Activated naive CD8-positive, alpha-beta T cell treated with anti-CD3 and anti-CD28 coated beads, Interleukin-2, amount 50 U/mL, for 16 hours (primary cell): Measurements from ENCODE around the gene RAC3.
A peak's percentile ranks its signal among the peaks of the same experiment; 100 is the strongest.

ENCODE experiments used
- DNase-seq: peaks from one replicate; pipeline ENCODE4 v3.0.0-alpha.2; 2020; ENCODE audit warnings: low read depth, low spot score

The RAC3 gene

DNA sequence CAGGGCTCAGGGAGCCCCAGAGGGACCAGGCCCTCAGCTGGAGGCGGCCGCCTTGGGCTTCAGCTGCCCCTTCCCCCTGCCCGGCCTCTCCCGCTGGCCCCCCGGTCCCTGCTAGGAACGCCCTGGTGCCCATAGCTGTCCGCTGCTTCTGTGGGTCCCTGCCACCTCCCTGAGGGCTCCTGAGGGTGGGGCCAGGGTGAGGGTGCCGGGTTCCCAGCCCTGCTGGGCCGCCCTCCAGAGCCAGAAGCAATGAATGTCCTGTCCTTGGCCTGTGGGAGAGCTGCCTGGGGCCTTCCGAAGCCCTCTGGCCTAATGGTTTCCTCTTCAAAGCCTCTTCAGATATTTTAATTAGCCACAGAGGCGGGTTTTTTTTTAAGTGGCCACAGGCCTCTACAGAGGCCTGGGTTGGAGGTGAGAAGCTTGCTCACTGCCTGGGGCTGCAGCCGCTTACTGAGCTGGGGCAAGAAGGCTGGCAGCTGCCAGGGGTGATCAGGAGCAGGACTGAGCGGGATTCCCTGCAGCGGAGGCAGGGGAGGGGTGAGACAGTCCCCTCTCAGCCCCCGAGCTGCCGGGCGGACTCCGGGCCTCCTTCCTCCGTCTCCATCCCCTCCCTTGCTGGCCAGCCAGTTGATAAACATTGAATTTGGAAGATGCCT, 18.7 kb upstream of the RAC3 start:
- DNase-seq, result no peak

DNA sequence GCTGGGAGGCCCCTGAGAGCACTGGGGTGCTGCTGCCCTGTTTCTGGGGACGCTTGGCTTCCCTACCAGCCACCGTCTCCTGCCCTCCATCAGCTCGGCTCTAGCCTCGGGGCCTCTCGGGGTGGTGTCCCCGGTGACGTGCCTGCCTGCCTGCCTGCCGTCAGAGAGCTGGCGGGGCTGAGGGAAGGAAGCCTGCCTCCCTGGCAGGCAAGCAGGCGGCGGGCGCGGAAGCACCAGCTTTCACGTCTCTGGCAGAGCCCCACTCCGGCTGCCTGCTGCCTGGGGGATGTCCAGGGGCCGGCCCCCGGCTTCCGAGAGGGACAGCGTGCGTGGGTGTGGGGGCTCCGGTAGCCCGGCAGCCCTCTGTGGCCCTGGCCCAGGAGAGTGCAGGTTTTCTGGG, 18.1 kb upstream of the RAC3 start:
- DNase-seq, result no peak

DNA sequence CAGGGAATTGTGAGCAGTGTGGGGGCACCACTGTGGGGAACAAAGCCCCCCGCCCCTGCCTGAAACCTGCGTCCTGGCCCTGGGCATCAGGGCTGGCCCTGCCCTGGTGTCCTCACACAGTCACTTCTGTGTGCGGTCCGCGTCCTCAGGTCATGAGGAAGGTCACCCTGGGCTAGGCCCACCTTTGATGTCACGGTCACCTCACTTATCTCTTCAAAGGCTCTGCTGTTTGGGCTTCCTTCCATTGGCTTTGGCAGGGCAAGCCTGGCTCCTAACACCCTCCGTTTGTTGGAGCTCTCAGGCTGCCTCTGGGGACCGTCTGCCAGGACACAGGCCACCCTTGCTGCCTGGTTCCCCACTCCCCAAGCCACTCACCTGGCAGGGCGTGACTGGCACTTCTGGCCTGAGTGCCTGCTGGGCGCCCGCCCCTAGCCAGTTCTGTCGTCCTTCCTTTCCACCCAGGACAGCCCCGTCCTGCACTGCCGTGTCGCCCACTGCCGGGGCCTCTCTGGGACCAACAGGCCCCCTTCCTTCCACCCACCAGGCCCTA, 17.6 kb upstream of the RAC3 start:
- no peak for DNase-seq

DNA sequence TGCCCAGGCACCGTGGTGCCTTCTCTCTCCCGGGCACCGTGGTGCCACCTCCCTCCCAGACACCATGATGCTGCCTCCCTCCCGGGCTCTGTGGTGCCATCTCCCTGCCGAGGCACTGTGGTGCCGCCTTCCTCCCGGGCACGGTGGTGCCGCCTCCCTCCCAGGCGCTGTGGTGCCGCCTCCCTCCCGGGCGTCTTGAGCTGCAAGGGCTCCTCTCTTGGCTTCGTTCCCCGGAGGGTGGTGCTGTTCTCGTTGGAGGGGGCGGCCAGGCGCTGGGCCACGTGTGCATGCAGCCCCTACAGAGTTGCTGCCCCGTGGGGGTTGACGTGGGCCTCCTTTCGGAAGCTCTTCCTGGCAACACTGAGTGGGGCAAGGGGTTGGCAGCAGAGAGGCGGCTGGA, 17.0 kb upstream of the RAC3 start:
- DNase-seq, result no peak

DNA sequence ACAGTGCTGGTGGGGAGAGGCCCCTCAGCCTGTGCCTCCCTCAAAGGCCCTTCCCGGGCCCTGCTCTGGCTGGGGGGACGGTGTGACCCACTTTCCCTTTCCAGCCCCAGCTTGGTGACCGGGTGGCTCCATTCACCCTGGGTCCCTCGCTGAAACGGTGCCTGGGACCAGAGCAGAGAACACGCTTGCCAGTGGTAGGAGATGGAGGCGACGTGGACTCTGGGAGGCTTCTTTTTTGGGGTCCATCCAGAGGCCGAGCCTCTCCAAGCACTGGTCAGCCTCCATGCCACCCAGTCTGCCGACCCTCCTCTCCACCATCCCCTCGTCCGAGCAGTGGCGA, 16.5 kb upstream of the RAC3 start:
- no peak for DNase-seq

DNA sequence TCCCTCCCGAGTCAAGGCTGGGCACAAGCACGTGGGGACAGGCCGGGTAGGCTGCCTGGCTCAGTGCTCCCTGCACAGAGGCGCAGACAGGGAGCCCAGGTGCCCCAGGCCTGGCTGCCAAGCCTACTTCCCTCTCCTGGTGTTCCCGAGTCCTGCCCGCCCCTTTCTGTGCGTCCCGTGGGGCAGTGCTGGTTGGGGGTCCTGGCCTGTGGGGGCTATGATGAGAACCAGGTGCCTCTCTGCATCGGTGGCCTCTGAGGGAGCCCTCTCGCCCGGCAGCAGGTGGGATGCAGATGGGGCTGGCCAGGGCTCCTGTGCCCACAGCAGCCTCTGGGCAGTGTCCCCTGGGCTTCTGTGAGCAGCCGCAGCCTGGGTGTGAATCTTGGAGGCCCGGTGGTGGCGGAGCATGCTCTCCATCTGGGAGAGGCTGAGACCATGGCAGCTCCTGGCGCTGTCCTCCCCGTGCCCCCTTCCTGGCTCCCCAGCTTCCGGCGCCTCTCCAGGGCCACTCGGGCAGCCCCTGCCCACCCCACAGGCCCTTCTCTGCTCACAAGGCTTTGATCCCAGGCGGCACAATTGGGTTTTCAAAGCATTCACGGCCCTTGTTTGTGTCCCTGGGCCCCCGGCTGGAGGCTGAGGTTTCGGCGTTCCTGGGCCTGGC, 16.0 kb upstream of the RAC3 start:
- no peak for DNase-seq

DNA sequence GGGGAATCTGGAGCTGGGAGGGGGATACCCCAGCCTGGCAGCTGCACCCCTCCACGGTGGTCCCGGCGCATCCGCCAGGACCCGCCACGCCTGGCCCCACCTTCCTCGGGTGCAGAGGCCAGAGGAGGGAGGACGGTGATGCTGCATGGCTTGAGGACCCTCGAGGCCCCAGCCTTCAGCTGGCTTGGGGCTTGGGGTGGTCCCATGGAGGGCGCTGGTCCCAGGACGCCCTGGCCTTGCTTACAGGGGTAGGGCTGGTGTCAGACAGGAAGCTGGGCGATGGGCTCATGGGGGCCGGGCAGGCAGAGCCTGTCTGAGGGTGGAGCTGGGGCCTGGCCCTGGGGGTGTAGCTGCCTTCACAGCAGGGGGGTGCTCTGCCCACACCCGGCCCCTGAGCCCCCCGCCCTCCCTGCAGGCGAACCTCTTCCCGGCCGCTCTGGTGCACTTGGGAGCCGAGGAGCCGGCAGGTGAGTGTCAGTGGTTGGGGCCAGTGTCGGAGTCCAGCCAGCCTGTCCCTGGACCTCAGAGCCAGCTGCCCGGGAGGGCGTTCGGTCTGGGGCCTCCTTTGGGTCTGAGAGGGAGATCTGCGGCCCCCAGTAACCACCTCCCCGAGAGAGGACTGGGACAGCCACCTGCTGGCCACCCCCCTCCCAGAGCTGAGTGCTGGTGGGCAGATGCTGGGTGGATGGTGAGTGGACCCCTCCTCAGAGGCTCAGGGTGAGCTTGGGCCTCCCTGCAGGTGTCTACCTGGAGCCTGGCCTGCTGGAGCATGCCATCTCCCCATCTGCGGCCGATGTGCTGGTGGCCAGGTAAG, 15.2 kb upstream of the RAC3 start:
- no peak for DNase-seq

DNA sequence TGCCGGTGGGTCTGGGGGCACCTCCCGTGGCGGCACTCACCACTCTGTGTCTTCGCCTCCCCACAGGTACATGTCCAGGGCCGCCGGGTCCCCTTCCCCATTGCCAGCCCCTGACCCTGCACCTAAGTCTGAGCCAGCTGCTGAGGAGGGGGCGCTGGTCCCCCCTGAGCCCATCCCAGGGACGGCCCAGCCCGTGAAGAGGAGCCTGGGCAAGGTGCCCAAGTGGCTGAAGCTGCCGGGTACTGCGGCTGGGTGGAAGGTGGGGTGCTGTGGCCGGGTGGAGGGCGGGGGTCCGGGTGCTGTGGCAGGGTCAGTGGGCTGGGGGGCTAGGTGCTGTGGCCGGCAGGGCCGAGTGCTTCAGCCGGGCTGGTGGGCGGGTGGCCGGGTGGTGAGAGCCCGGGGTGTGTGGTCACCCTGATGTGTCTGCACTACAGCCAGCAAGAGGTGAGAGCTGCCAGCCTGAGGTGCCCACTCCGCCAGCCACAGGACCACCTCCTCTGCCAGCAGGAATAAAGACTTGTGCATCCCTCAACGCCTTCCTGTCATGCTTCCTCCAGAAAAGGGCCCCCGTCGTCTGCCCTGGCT, 14.5 kb upstream of the RAC3 start:
- no peak for DNase-seq

DNA sequence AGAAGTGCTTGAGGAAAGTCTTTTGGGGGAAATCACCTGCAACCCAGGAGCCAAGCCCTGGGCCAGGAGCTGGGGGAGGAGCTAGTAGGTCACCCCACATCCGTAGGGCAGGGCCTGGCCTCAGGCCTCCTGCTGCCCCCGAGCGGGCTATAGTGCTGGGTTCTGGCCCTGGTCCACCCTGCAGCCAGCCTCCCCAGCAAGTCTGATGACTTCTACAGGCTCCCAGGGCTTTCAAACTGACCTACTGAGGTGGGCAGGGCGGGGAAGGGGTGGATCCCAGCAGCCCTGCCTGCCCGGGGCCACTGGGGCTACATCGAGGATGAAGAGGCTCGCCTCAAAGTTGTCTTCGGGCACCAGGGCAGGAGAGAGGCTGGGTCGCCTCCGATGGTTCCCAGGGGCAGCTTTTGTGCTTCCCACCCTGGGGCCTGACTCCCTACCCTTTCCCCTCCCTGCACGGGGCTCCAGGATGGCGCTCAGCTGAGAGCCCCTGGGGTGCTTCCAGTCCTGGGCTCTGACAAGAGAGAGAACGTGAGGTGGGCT, 13.8 kb upstream of the RAC3 start:
- no peak for DNase-seq

DNA sequence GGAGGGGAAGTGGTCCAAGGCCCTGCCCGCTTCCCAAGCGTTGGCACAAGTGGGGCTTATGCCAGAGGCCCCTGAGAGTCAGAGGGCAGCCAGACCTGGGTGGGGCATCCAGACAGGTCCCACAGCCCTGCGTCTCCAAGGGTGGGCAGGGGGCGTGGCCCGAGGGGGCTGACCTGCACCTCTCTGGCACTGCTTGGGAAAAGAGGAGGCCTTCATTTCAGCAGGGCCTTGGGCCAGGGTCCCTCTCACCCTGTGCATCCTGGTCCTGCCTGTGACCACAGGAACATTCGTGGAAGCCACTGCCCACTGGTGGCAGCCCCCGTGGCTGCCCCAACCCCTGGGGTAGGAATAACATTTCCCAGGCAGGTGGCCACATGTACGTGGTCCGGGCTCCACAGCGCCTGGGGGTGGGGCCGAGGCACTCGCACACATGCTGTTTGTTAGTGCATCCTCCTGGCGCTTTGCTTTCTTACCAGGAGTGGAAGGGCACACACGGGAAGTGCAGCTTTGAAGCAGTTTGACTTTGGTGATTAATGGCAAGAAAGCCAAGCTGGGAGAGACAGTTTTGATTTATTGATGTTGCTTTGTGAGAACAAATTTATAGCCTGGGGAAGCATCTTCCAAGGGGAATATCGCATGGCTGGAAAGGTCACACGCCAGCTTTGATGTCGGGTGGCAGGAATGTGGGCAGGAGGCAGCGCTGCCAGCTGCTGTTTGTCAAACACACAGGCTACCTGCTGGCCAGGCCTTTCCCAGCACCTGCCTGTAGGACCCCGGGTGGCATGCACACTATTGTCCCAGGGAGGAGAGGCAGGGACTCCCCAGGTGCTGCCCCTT, 13.1 kb upstream of the RAC3 start:
- no peak for DNase-seq

DNA sequence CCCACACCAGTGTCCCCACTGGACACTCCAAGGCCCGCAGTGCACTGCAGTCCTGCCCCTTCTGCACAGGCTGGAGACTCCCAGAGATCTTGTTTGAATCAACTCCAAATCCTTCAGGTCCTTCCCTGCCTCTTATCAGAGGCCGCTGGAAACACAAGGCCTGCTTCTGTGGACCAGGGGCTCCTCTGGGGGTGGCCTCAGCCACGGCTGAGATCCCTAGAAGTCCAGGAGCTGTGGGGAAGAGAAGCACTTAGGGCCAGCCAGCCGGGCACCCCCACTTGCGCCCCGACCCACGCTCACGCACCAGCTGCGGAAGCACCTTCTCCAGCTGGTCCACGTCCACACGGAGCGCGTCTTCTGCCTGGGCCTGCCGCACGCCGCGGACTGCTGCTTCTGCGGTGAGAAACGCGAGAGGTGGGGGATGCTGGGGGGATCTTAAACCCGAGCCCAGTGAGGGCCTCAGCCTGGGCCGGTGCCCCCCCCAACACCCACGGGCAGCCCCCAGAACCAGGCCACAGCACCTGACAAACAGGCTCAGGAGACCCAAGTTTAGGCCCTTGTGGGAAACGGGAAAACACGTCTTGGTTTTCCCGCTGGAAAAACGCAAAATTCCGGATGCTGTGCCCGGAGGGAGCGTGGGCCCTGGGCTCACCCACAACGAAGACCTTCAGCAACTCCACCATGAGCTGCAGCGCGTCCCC, 12.3 kb upstream of the RAC3 start:
- DNase-seq, result no peak

DNA sequence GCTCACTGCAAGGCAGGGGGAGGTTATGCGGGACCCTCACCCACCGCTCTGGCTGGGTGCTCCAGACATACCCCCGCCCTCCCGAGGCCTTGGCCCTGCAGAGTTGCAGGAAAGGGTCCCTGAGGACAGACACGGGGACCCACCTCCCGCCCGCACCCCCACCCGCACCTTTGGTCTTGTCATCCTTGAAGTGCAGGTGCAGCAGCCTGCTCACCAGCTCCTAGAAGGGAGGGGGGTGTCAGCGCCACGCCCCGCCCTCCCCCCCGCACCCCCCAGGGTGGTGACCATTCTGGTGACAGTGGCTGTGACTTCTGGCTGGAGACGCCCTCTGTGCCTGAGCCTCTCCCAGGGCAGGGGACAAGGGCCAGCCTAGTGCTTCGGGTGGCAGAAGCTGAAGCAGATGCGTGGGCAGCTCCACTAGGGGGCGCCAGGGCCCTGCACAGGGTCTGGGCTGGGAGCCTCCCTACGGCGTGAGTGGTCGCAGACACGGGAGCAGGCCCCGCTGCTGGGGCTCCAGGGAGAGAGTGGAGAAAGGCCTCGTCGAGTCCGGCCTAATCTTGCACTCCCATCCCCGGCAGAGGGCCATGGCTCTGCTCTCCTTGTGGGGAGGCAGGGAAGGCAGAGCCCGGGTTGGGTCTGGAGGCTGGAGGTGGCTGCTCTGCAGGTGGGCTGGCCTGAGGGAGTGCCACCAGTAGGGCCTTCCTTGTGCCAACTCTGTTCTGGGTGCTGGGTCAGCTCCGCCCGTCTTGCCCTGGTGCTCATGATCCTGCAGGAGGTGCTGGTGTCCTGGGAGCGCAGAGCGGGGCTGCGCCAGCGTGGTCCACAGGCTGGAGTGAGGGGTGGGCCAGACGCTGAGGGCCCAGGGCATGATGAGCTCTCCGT, 11.5 kb upstream of the RAC3 start:
- peak; percentile 25 for DNase-seq

DNA sequence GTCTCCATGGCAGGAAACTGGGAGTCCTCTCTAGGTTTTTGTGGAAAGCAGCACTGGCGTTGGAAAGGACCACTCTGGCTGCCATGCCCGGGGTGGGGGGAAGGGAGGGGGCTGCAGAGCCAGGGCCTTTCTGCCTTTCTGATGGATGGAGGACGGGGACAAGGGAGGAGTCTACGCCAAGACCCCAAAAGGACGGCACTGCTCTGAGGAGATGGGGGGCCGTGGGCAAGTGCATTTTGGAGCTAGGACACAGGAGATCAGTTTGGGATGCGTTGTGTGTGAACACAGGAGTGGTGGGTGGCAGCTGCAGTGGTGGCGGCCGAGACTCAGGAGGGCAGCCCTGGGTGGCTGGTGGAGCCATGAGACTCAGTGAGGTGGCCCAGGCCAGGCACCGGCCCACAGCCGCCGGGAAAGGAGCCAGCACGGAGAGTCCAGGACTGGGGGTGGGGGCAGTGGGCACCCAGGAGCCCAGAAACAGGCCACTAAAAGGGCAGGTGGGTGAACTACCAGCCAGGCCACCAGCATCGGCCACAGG, 10.8 kb upstream of the RAC3 start:
- no peak for DNase-seq

DNA sequence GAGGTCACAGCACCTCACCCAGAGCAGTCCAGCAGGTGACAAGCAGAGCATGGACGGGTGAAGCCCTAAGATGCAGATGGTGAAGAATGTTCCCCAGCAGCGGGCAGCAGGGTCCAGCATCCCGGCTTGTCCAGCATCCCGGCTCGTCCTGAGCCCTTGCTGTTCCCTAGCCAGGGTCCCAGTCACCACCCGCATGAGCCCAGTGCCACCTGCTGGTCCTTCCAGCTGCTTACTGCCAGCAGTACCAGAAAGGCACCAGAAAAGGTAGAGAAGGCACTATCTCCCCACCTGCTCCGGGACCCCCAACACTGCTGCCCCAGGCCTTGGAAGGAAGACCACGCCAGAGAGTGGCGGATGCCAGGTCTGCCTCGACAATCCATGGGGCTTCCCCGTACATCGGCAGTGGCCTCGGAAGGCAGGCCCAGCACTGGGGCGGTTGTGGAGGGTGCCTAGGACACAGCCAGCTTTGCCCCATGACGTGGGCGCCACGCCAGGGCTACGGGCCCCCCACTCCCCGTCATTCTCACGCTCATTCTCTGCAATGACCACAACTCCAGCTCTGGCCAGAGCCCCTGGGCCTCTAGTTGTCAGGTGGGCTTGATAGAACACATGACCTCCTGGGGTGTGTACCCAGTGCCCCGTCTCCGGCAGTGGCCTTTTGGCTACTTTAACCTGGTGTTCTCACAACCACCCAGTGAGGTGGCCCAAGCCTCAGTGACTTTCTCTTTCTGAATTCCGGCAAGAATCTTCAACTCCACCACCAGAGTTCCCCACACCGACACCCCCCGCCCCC, 10.2 kb upstream of the RAC3 start:
- no peak for DNase-seq

DNA sequence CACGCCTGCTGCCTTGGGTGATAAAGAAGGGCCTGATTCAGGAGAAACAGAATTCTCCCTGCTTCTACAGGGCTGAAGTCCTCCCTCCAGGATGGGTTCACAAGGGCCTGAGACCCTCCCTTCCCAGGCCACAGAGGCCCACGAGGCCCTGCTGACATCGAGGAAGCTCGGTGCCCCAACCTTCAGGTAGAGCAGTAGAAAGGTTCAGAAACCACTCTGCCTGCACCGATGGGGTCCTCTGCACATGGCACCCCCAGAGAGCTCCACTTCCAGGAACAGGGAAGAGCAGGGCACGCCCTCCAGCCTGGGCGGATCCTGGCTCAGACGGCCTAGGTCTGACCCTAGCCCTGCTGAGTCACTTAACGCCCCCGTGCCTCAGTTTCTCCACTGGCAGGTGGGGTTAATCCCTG, 9.6 kb upstream of the RAC3 start:
- DNase-seq, result no peak

DNA sequence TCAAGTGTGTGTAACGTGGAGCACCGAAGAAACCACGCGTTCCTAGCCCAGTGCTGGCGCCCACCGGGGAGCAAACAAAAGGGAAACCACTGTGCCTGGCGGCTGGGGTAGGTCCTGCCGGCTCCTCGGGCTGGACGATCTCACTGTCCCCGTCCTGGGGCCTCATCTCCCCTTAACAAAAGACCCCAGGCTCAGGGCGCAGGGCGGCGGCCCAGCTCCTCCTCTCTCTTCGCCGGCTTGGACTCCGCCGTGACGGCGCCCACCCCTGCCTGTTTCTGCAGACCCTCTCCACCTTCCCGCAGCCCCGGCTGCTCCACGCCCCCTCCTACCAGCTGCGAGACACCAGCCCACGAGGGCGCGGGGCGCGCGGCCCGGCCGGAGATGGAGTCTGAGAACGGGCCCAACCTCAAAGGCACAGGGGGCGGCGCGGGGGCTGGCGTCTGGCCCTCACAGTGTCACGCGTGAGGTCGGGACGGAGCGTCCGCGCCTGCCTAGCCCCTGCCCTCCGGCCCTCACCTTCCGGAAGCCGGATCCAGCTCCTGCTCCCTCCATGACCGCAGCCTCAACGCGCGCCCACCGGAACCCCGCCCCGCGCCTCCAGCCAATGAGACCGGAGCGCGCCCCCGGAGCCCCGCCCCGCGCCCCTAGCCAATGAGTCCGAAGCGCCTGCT, 9.0 kb upstream of the RAC3 start, which contains the start of gene CENPX:
Gene CENPX (minus strand): TSS at position 569 of the 671 bp plus-strand sequence. CDS start 17 bp downstream, at position 552.
- no peak for DNase-seq

DNA sequence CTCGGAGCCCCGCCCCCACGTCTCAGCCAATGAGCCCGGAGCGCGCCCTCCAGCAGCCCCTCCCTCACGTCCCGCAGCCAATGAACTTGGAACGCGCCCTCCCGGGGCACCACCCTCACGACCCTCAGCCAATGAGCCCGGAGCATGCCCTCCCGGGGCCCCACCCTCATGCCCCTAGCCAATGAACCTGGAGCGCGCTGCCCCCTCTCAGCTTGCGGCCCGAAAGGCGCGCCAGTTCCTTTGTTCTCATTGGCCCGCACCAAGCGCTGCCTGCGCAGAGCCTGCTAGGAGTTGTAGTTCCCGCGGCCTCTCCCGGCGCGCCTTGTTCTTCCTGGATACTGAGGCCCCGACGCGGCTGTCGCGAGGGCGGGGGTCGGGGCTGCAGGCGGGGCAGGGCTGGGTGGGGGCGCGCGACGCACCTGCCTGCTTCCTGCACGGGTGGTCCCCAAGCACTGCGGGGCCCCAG, 8.5 kb upstream of the RAC3 start, which contains the start of gene LRRC45:
Gene LRRC45 (plus strand): TSS at position 325 of the 466 bp plus-strand sequence. CDS start 339 bp downstream, outside the sequence.
- peak; percentile 100 for DNase-seq
